Stimulated activated CD8-positive, alpha-beta memory T cell treated with anti-CD3 and anti-CD28 coated beads, Interleukin-4, amount 100 ng/mL, for 24 hours (primary cell): Measurements from ENCODE around the gene GFPT1.

Experiments
- DNase-seq: peaks from one replicate; pipeline ENCODE4 v3.0.0-alpha.2; 2020; ENCODE audit warnings: low read depth

Gene GFPT1

DNA sequence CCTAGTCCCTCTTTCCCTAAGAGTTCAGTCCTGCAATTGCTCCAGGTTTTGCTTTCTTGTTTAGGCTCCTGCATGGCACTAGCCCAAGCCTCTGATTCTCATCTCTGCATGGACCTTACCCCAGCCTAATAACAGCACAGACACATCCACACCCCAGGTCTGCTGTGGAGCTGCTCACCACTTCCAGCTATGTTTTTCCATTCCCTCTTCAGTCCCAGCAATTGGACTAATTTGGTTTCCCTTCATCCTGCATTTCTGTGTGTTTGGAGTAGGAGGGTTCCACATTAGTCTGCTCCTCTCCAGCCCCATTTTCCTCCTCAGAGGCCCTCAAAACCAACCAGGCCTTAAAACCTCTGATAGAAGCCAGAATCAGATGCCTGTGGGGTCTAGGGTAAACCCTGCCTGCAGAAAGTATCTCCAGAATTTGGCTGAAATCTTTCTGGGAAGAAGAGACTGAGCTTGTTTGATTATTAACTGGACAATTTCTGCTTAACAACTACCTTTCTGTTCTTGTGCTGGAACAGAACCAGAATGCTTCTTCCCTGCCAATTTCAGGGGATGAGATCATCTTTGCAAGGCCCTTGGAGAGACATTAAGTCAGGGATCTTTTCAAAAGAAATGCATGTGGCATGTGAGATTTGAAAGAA, 95.9 kb downstream of the GFPT1 start:
- no peak for DNase-seq

DNA sequence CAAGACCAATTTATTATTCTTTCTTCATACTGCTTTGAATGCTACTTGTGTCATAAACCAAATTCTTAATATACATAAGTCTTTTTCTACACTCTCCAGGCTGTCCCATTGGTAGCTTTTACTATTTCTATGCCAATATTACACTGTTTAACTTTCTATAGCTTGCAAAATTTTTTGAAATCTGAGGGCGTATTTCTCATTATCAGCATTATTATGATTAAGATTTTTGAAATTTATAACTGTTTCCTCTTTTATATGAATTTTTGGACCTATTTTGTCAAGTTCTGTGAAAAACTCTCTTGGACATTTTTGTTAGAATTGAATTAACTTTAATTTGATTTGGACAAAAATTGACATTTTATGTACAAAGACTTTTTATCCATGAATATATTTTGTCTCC, 98.6 kb downstream of the GFPT1 start:
- DNase-seq = no peak

DNA sequence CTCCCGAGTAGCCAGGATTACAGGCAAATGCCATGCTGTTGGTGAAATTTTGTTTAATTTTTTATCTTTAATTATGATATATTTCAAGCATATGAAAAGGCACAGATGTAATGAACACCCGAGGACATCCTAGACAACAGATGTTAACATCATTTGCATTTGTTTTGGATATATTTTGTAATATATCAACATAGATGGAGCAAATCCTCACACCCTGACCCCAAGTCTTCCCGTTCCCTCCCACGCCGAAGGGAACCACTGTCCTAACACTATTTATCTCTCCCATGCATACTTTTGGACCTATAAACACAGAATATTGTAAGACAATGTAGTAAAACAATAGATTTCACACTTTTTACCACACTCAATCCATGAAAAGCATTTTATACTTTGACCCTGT, 99.5 kb downstream of the GFPT1 start:
- DNase-seq = no peak

DNA sequence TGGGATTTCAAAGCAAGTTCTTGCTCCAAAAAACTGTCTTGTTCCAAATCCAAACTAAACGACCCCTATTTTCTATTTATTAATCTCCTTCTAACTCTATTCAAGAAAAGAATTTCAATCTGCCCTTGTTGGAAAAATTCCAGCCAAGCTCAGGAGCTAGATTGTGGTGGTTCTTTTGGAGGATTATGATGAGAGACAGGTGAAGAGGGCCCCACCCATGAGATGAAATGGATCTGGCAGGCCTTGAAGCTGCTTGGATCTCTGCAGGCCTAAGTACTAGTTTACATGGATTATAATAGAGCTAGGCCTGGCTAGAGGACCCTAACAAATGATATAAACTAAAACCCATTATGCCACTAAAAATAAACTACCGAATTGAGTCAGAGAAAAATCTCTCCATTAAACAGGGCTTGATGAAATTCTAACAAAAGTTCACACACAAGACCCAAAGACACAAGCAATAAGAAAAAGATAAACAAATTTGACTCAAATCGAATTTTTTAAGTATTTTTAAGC, 101.6 kb downstream of the GFPT1 start:
- no peak for DNase-seq

DNA sequence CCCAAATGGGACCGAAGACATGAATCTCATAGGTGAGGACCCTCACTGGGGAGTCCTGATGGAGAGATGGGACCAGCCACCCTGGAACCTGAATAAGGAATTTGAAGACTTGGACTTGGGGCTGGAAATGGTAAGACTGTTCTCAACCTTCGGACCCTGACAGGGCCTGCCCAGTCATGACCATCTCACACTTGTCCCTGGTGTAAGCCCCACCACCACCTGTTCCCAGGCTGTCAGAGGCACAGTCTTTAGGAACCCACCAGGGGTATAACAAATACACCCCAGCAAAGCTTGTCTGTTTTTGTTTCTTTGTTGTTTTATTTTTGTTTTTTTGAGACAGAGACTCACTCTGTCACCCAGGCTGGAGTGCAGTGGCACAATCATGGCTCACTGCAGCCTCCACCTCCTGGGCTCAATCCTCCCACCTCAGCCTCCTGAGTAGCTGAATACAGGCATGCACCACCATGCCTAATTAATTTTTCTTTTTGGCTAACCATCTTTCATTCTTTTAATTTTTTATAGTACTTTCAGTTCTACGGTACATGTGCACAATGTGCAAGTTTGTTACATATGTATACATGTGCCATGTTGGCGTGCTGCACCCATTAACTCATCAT, 106.1 kb downstream of the GFPT1 start:
- DNase-seq = no peak

DNA sequence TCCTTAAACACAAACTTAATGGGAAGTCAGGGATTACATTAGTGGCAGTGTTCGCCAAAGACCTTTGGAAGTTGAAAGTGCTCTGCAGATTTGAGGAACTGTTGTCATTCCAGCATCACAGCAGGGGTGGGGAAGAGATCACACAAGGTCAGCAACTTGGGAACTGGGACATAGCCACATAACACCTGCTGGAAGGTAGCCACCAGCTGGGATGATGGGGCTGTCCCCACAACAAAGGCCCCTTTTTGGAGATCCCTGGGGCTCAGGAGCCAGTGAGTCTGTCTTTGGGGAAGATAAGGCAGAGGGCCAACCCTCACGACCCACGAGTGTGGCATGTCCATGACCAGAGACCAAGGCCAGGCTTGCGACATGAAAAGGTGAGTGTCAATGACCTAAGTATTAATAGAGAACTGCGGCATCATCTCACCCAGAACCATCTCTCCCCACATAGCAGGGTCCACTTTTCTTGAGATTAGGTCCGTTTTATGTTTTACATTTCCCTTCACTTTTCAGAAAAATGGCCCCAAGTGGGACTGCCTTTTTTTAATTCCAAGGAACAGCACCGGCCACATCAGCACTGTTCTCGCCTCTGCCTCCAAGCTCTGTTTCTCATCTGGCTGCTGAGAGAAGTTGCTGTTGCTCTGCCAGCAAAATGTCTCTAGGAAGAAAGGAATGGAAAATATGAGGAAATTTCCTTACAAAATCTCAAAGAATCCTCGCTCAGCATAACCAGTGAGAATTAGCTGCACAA, 106.9 kb downstream of the GFPT1 start:
- no peak for DNase-seq

DNA sequence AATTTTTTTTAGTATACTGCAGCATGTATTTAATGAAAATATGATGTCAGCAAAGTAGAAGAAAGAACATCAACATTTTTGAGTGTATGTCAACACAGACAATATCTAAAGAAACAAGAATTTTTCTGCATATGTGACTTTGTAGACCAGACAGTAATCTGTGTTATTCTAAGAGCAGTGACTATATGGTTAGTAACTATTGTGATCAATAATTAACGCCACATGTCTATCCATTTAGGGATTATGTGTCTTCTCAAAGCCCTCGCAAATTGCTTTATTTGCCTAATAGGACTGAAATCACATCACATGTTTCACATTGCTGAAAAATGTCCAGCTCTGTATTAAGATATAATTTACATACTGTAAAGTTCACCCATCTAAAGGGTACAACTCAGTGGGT, 107.8 kb downstream of the GFPT1 start:
- DNase-seq = no peak

DNA sequence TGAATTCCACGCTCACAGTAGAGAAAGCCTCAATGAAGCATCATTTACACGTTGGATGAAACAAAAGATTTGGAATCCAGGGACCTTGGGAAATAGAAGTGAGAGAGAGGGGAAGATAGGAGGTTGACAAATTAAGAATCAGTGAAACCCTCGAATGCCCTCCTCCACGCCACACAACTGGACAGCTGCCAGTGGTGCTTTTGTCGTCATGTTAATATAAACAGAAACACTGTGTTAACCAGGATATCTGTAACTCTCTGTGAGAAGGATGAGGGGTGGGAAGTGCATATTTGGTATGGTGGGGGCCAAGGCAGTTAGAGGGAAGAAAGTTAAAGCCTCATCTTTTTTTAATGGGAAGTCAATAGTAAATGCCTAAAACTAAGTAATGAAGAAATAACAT, 108.7 kb downstream of the GFPT1 start:
- no peak for DNase-seq

DNA sequence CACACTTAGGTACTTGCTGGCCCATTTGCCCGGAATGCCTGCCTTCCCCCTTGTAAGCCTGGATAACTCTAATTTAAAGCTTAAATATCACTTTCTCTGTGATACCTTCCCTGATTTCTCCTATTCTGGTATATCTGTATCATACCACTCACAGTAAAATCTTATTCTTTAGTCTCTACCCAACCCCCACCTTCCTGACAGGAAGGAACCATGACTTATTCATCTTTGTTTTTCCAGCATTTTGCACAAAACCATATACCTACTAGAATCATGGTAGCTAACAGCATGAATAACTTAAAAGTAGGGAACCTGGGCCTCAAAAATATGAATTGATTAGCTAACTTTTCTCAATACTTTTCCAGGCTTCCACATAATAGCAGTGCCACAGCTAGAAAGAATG, 111.5 kb downstream of the GFPT1 start:
- DNase-seq = no peak

DNA sequence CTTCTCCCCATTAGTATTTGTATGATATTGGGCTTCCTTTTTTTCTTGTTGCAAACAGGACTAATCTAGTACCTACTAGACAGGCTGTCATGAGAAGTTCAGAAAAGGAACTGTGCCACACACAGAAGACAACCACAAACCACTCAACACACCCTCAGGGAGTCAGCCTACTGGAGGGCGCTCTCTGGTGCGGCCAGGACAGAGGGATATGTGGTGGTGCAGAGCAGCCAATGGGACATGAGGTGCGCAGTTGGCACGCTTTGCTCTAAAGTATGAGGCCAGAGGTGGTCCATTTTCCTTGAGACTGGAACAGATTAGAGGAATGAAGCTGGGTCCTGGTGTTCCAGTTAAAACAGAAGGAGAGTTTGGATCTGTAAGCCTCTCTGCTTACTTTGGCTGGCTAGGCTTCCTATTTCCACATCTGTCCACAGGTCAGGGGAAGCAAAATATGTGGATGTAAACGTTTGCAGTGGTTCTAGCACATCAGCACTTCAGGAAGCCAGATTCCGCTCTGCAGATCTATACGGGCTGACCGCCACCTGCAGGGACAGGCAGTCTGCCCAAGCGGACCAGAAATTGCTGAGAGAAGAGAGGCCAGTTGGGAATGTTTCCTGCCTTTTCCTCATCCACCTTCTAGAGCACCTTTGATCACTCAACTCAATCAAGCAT, 114.1 kb downstream of the GFPT1 start:
- DNase-seq = no peak

DNA sequence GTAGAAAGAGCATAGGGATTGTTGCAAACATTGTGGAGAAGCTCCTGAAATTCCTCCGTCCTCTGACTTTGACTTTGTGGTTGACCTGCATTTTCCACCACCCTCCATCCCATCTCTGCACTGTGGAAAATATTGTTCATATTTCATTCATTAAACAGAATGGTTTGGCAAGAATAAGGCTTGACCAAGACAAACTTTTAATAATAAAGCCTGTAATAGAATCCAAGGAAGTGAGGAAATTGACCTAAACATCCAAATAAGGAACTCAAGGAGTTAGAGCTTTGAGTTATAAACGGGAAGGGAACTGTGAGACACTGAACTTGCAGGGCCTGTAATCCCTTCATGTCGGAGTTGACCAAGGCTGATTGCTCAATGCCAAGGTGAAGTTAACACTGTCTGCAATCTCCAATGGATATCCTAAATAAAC, 115.2 kb downstream of the GFPT1 start:
- no peak for DNase-seq
